IPS DF 19.7 (cell line): Measurements from ENCODE around the gene TBC1D22B.

ENCODE experiments used
- DNase-seq: peaks from one replicate; pipeline ENCODE4 v3.0.0-alpha.2; 2013; ENCODE audit warnings: low read depth, low spot score

TBC1D22B gene

GRCh38 chr6:37354526-37355384 lies 97.2 kb downstream of the TBC1D22B start:
- no peak for DNase-seq

GRCh38 chr6:37357288-37357687 lies 99.7 kb downstream of the TBC1D22B start:
- no peak for DNase-seq

- no peak for DNase-seq
Measured at GRCh38 chr6:37357860-37358259, 100.3 kb downstream of the TBC1D22B start.

GRCh38 chr6:37359039-37359438 lies 101.5 kb downstream of the TBC1D22B start:
- no peak for DNase-seq

GRCh38 chr6:37362101-37362828 lies 104.7 kb downstream of the TBC1D22B start:
- no peak for DNase-seq

GRCh38 chr6:37365791-37366190 lies 108.2 kb downstream of the TBC1D22B start:
- DNase-seq, result no peak

- DNase-seq, result no peak
Measured at GRCh38 chr6:37366910-37367309, 109.3 kb downstream of the TBC1D22B start.

GRCh38 chr6:37368961-37369320 lies 111.4 kb downstream of the TBC1D22B start:
- DNase-seq, result no peak

- no peak for DNase-seq
Measured at GRCh38 chr6:37369321-37370201, 112.0 kb downstream of the TBC1D22B start.

- no peak for DNase-seq
Measured at GRCh38 chr6:37371154-37372083, 113.8 kb downstream of the TBC1D22B start.

GRCh38 chr6:37372116-37372515 lies 114.5 kb downstream of the TBC1D22B start:
- DNase-seq, result no peak

GRCh38 chr6:37373822-37374471 lies 116.4 kb downstream of the TBC1D22B start:
- no peak for DNase-seq

- DNase-seq, result no peak
Measured at GRCh38 chr6:37375376-37375775, 117.8 kb downstream of the TBC1D22B start.

- no peak for DNase-seq
Measured at GRCh38 chr6:37376078-37376743, 118.6 kb downstream of the TBC1D22B start.

- DNase-seq, result peak; percentile 79
Measured at GRCh38 chr6:37381579-37381978, 124.0 kb downstream of the TBC1D22B start.
